Measurements from ENCODE around the gene UNC79.

Gene UNC79

GRCh38 chr14:93712838-93713724 is 282.3 kb downstream of the UNC79 start:
- H3K4me3 ChIP-seq (ENCODE audit: low read length) = no peak overlapping the region
- H3K4me1 ChIP-seq (ENCODE audit: control insufficient read depth, low read depth, low read length) = peaks cover 8% of the 10 kb centered on the region
- H3K27ac ChIP-seq (ENCODE audit: low read length) = no peak overlapping the region
- H3K36me3 ChIP-seq (ENCODE audit: control insufficient read depth, low read depth, low read length) = no peaks in the 10 kb centered on the region
- H3K27me3 ChIP-seq (ENCODE audit: control insufficient read depth, insufficient read depth, low read length) = no peaks in the 10 kb centered on the region
- H3K9ac ChIP-seq (ENCODE audit: low read length) = no peak overlapping the region
- no peaks in the 10 kb centered on the region for H3K9me3 ChIP-seq (ENCODE audit: control insufficient read depth, low read depth, low read length)

GRCh38 chr14:93713726-93714405 is 283.1 kb downstream of the UNC79 start:
- Histone ChIP-seq H3K4me1 (ENCODE audit: control insufficient read depth, low read depth, low read length) (peaks cover 8% of the 10 kb centered on the region), H3K36me3 (ENCODE audit: control insufficient read depth, low read depth, low read length) (no peaks in the 10 kb centered on the region), H3K27ac (ENCODE audit: low read length) (no peak overlapping the region), H3K9me3 (ENCODE audit: control insufficient read depth, low read depth, low read length) (no peaks in the 10 kb centered on the region), H3K27me3 (ENCODE audit: control insufficient read depth, insufficient read depth, low read length) (no peaks in the 10 kb centered on the region), H3K4me3 (ENCODE audit: low read length) (no peak overlapping the region), H3K9ac (ENCODE audit: low read length) (no peak overlapping the region)

GRCh38 chr14:93714605-93715004 is 283.9 kb downstream of the UNC79 start:
- H3K4me3 ChIP-seq (ENCODE audit: low read length) = no peak overlapping the region
- no peaks in the 10 kb centered on the region for H3K27me3 ChIP-seq (ENCODE audit: control insufficient read depth, insufficient read depth, low read length)
- H3K4me1 ChIP-seq (ENCODE audit: control insufficient read depth, low read depth, low read length) = peaks cover 8% of the 10 kb centered on the region
- H3K36me3 ChIP-seq (ENCODE audit: control insufficient read depth, low read depth, low read length) = no peaks in the 10 kb centered on the region
- H3K27ac ChIP-seq (ENCODE audit: low read length) = no peak overlapping the region
- no peak overlapping the region for H3K9ac ChIP-seq (ENCODE audit: low read length)
- no peaks in the 10 kb centered on the region for H3K9me3 ChIP-seq (ENCODE audit: control insufficient read depth, low read depth, low read length)

GRCh38 chr14:93715279-93715927 is 284.7 kb downstream of the UNC79 start:
- H3K4me1 ChIP-seq (ENCODE audit: control insufficient read depth, low read depth, low read length) = peaks cover 8% of the 10 kb centered on the region
- no peaks in the 10 kb centered on the region for H3K27me3 ChIP-seq (ENCODE audit: control insufficient read depth, insufficient read depth, low read length)
- H3K9me3 ChIP-seq (ENCODE audit: control insufficient read depth, low read depth, low read length) = no peaks in the 10 kb centered on the region
- H3K9ac ChIP-seq (ENCODE audit: low read length) = no peak overlapping the region
- H3K36me3 ChIP-seq (ENCODE audit: control insufficient read depth, low read depth, low read length) = no peaks in the 10 kb centered on the region
- no peak overlapping the region for H3K4me3 ChIP-seq (ENCODE audit: low read length)
- H3K27ac ChIP-seq (ENCODE audit: low read length) = no peak overlapping the region

- Histone ChIP-seq H3K36me3 (ENCODE audit: control insufficient read depth, low read depth, low read length) (no peaks in the 10 kb centered on the region), H3K4me1 (ENCODE audit: control insufficient read depth, low read depth, low read length) (peaks cover 8% of the 10 kb centered on the region), H3K9me3 (ENCODE audit: control insufficient read depth, low read depth, low read length) (no peaks in the 10 kb centered on the region), H3K27me3 (ENCODE audit: control insufficient read depth, insufficient read depth, low read length) (no peaks in the 10 kb centered on the region), H3K4me3 (ENCODE audit: low read length) (no peak overlapping the region), H3K27ac (ENCODE audit: low read length) (no peak overlapping the region), H3K9ac (ENCODE audit: low read length) (no peak overlapping the region)
Observed at GRCh38 chr14:93716002-93716745, 285.4 kb downstream of the UNC79 start.

GRCh38 chr14:93716746-93717667 is 286.3 kb downstream of the UNC79 start:
- no peak overlapping the region for H3K4me3 ChIP-seq (ENCODE audit: low read length)
- H3K9ac ChIP-seq (ENCODE audit: low read length) = no peak overlapping the region
- H3K4me1 ChIP-seq (ENCODE audit: control insufficient read depth, low read depth, low read length) = peaks cover 8% of the 10 kb centered on the region
- no peak overlapping the region for H3K27ac ChIP-seq (ENCODE audit: low read length)
- H3K36me3 ChIP-seq (ENCODE audit: control insufficient read depth, low read depth, low read length) = no peaks in the 10 kb centered on the region
- H3K27me3 ChIP-seq (ENCODE audit: control insufficient read depth, insufficient read depth, low read length) = no peaks in the 10 kb centered on the region
- H3K9me3 ChIP-seq (ENCODE audit: control insufficient read depth, low read depth, low read length) = no peaks in the 10 kb centered on the region

- H3K27me3 ChIP-seq (ENCODE audit: control insufficient read depth, insufficient read depth, low read length) = no peaks in the 10 kb centered on the region
- no peaks in the 10 kb centered on the region for H3K36me3 ChIP-seq (ENCODE audit: control insufficient read depth, low read depth, low read length)
- H3K9ac ChIP-seq (ENCODE audit: low read length) = no peak overlapping the region
- H3K27ac ChIP-seq (ENCODE audit: low read length) = no peak overlapping the region
- H3K4me1 ChIP-seq (ENCODE audit: control insufficient read depth, low read depth, low read length) = peaks cover 4% of the 10 kb centered on the region
- H3K4me3 ChIP-seq (ENCODE audit: low read length) = no peak overlapping the region
- H3K9me3 ChIP-seq (ENCODE audit: control insufficient read depth, low read depth, low read length) = no peaks in the 10 kb centered on the region
Observed at GRCh38 chr14:93717668-93718320, 287.1 kb downstream of the UNC79 start.

GRCh38 chr14:93719256-93719655 is 288.5 kb downstream of the UNC79 start:
- Histone ChIP-seq H3K9me3 (ENCODE audit: control insufficient read depth, low read depth, low read length) (no peaks in the 10 kb centered on the region), H3K4me1 (ENCODE audit: control insufficient read depth, low read depth, low read length) (no peaks in the 10 kb centered on the region), H3K36me3 (ENCODE audit: control insufficient read depth, low read depth, low read length) (no peaks in the 10 kb centered on the region), H3K4me3 (ENCODE audit: low read length) (no peak overlapping the region), H3K27ac (ENCODE audit: low read length) (no peak overlapping the region), H3K9ac (ENCODE audit: low read length) (no peak overlapping the region), H3K27me3 (ENCODE audit: control insufficient read depth, insufficient read depth, low read length) (no peaks in the 10 kb centered on the region)

GRCh38 chr14:93720076-93720815 is 289.5 kb downstream of the UNC79 start:
- H3K27ac ChIP-seq (ENCODE audit: low read length) = no peak overlapping the region
- H3K36me3 ChIP-seq (ENCODE audit: control insufficient read depth, low read depth, low read length) = no peaks in the 10 kb centered on the region
- H3K9me3 ChIP-seq (ENCODE audit: control insufficient read depth, low read depth, low read length) = no peaks in the 10 kb centered on the region
- H3K9ac ChIP-seq (ENCODE audit: low read length) = no peak overlapping the region
- no peaks in the 10 kb centered on the region for H3K4me1 ChIP-seq (ENCODE audit: control insufficient read depth, low read depth, low read length)
- H3K4me3 ChIP-seq (ENCODE audit: low read length) = no peak overlapping the region
- H3K27me3 ChIP-seq (ENCODE audit: control insufficient read depth, insufficient read depth, low read length) = no peaks in the 10 kb centered on the region

Measured in iPS-18a (cell line).